H1 (cell line): ENCODE data around the gene TSPAN4. TPM values are rescaled to one million over a fixed set of nuclear protein-coding genes. Genes with fewer than 3 reads are reported as not detected.

ENCODE experiments used
- CTCF ChIA-PET: fragments of 300-600 bp; sonication (Branson Sonifier 250); formaldehyde crosslinking; loops from one replicate; lab custom pipeline; 2021; ENCODE audit not compliant: partially characterized antibody; lab: Charles Lee
- POLR2A ChIA-PET: fragments of 300-600 bp; sonication (Branson Sonifier 250); formaldehyde crosslinking; loops from one replicate; lab custom pipeline; 2021; ENCODE audit warnings: inconsistent platforms; ENCODE audit not compliant: partially characterized antibody; lab: Charles Lee
- DNase-seq, 2 experiments: peaks; one replicate each; pipeline versions ENCODE4 v3.0.0 to v3.0.0-alpha.2; 2010 to 2022; ENCODE audit warnings: low spot score in 2 of 2, low read depth in 1 of 2, mixed read lengths in 1 of 2
- FAIRE-seq: peaks from 2 replicates; lab custom pipeline; 2011; peaks lifted over from hg19 to GRCh38; lab: Jason Lieb, UNC
- H2AFZ ChIP-seq: 2 replicates; pipeline ENCODE4 v1.8.1; 2012; ENCODE audit warnings: low read length, inconsistent platforms
- H2AK5ac ChIP-seq: 2 replicates; pipeline ENCODE4 v1.6.1; 2013; ENCODE audit warnings: low read depth, low read length
- H2BK120ac ChIP-seq: replicated peaks from 2 replicates; pipeline ENCODE3; 2013; ENCODE audit warnings: low read depth, low read length, inconsistent platforms
- H2BK12ac ChIP-seq: 2 replicates; pipeline ENCODE4 v1.6.1; 2013; ENCODE audit warnings: low read depth, low read length
- H2BK15ac ChIP-seq: 2 replicates; pipeline ENCODE4 v1.6.1; 2013; ENCODE audit warnings: low read length
- H2BK20ac ChIP-seq: 2 replicates; pipeline ENCODE4 v1.6.1; 2013; ENCODE audit warnings: low read length
- H2BK5ac ChIP-seq: 2 replicates; pipeline ENCODE4 v1.6.1; 2013; ENCODE audit warnings: low read depth, low read length
- H3K14ac ChIP-seq: 2 replicates; pipeline ENCODE4 v1.6.1; 2013; ENCODE audit warnings: inconsistent platforms; ENCODE audit not compliant: insufficient read length
- H3K18ac ChIP-seq: 2 replicates; pipeline ENCODE4 v1.6.1; 2013; ENCODE audit warnings: low read length; ENCODE audit errors: extremely low read depth
- H3K23ac ChIP-seq: 2 replicates; pipeline ENCODE4 v1.6.1; 2013; ENCODE audit warnings: inconsistent platforms; ENCODE audit not compliant: insufficient read length
- H3K23me2 ChIP-seq: 2 replicates; pipeline ENCODE4 v1.6.1; 2013; ENCODE audit warnings: low read depth, low read length
- H3K27ac ChIP-seq: 2 replicates; pipeline ENCODE4 v1.6.1; 2011; ENCODE audit warnings: low read depth, low read length, inconsistent platforms
- H3K27me3 ChIP-seq, 4 experiments: replicated peaks in 1 of 4; 1 replicate in 1 of 4; 2 replicates in 3 of 4; pipeline versions ENCODE4 v1.6.1 to v1.8.1; 2011 to 2013; ENCODE audit warnings: low read length in 3 of 4, mild to moderate bottlenecking in 3 of 4, inconsistent platforms in 2 of 4, mixed read lengths in 2 of 4, moderate library complexity in 1 of 4; ENCODE audit not compliant: control insufficient read depth in 3 of 4, insufficient read depth in 3 of 4; ENCODE audit errors: extremely low read depth in 1 of 4
- H3K36me3 ChIP-seq, 4 experiments: 2 replicates each; pipeline versions ENCODE4 v1.6.1 to v1.8.1; 2011 to 2013; ENCODE audit warnings: mild to moderate bottlenecking in 4 of 4, low read length in 3 of 4, moderate library complexity in 2 of 4, control low read depth in 1 of 4, inconsistent platforms in 1 of 4; ENCODE audit not compliant: insufficient read depth in 4 of 4, control insufficient read depth in 2 of 4
- H3K4ac ChIP-seq: replicated peaks from 2 replicates; pipeline ENCODE3; 2013; ENCODE audit warnings: low read length, low read depth, mixed read lengths, inconsistent platforms; ENCODE audit not compliant: insufficient read length
- H3K4me1 ChIP-seq, 4 experiments: replicated peaks in 1 of 4; 1 replicate in 1 of 4; 2 replicates in 3 of 4; pipeline versions ENCODE4 v1.6.1 to v1.8.1; 2011 to 2013; ENCODE audit warnings: low read length in 3 of 4, inconsistent platforms in 2 of 4, mixed read lengths in 1 of 4; ENCODE audit not compliant: insufficient read depth in 4 of 4, control insufficient read depth in 3 of 4
- H3K4me2 ChIP-seq, 2 experiments: 2 replicates each; pipeline versions ENCODE4 v1.6.1 to v1.8.1; 2011 to 2013; ENCODE audit warnings: low read depth in 2 of 2, low read length in 2 of 2, control low read depth in 1 of 2, inconsistent platforms in 1 of 2, mild to moderate bottlenecking in 1 of 2; ENCODE audit not compliant: insufficient read depth in 1 of 2
- H3K4me3 ChIP-seq, 4 experiments: fragments of 200-600, 300-600 bp in 1 of 4; sonication (generic), shearing (Covaris generic), sonication (Bioruptor Twin) in 1 of 4; 2 replicates each; pipeline versions ENCODE4 v1.5.1 to v1.8.1; 2011 to 2016; ENCODE audit warnings: low read length in 4 of 4, low read depth in 3 of 4, control low read depth in 2 of 4, inconsistent platforms in 2 of 4, mild to moderate bottlenecking in 2 of 4, mixed read lengths in 1 of 4, moderate library complexity in 1 of 4; ENCODE audit not compliant: insufficient read depth in 2 of 4; ENCODE audit errors: extremely low read depth in 1 of 4
- H3K56ac ChIP-seq: replicated peaks from 2 replicates; pipeline ENCODE3; 2013; ENCODE audit warnings: low read depth, mild to moderate bottlenecking, mixed read lengths, low read length, inconsistent platforms; ENCODE audit not compliant: insufficient read length
- H3K79me1 ChIP-seq: 2 replicates; pipeline ENCODE4 v1.6.1; 2013; ENCODE audit warnings: low read depth, low read length, control low read depth
- H3K79me2 ChIP-seq, 2 experiments: 2 replicates each; pipeline versions ENCODE4 v1.6.1 to v1.8.1; 2012 to 2013; ENCODE audit warnings: low read length in 2 of 2, mild to moderate bottlenecking in 2 of 2, inconsistent platforms in 1 of 2; ENCODE audit not compliant: insufficient read depth in 2 of 2, control insufficient read depth in 1 of 2
- H3K9ac ChIP-seq, 4 experiments: replicated peaks in 1 of 4; 1 replicate in 1 of 4; 2 replicates in 3 of 4; pipeline versions ENCODE4 v1.6.1 to v1.8.1; 2011 to 2013; ENCODE audit warnings: low read depth in 3 of 4, low read length in 3 of 4, control low read depth in 2 of 4, mild to moderate bottlenecking in 2 of 4, moderate library complexity in 2 of 4, inconsistent platforms in 1 of 4; ENCODE audit errors: extremely low read depth in 1 of 4
- H3K9me3 ChIP-seq, 2 experiments: 2 replicates each; pipeline versions ENCODE4 v1.6.1 to v1.8.1; 2012 to 2013; ENCODE audit warnings: mild to moderate bottlenecking in 2 of 2, moderate library complexity in 2 of 2, control low read depth in 1 of 2, inconsistent platforms in 1 of 2, low read depth in 1 of 2, low read length in 1 of 2, mixed read lengths in 1 of 2; ENCODE audit not compliant: insufficient read depth in 2 of 2
- H4K20me1 ChIP-seq, 2 experiments: replicated peaks in 1 of 2; 2 replicates each; pipeline versions ENCODE3 to v1.8.1; 2011 to 2013; ENCODE audit warnings: inconsistent platforms in 2 of 2, low read length in 2 of 2, mild to moderate bottlenecking in 1 of 2; ENCODE audit not compliant: insufficient read depth in 2 of 2, control insufficient read depth in 1 of 2
- H4K5ac ChIP-seq: 2 replicates; pipeline ENCODE4 v1.6.1; 2013; ENCODE audit warnings: low read length, low read depth, mixed read lengths, inconsistent platforms; ENCODE audit not compliant: insufficient read length
- H4K8ac ChIP-seq: 2 replicates; pipeline ENCODE4 v1.8.0; 2013; ENCODE audit warnings: mild to moderate bottlenecking, moderate library complexity, low read length, inconsistent platforms; ENCODE audit not compliant: insufficient read depth; ENCODE audit errors: extremely low read depth
- H4K91ac ChIP-seq: replicated peaks from 2 replicates; pipeline ENCODE3; 2013; ENCODE audit warnings: low read length, mixed read lengths, inconsistent platforms; ENCODE audit not compliant: insufficient read length
- BRCA1 ChIP-seq: IDR thresholded peaks from 2 replicates; pipeline ENCODE4 v1.6.1; 2012; ENCODE audit warnings: low read depth, low read length, improper control_type of control experiment
- CEBPB ChIP-seq: IDR thresholded peaks from 2 replicates; pipeline ENCODE4 v1.6.1; 2012; ENCODE audit warnings: low read depth, low read length
- CREB1 ChIP-seq: IDR thresholded peaks from 2 replicates; pipeline ENCODE4 v1.6.1; 2012; ENCODE audit warnings: inconsistent platforms
- GABPA ChIP-seq: IDR thresholded peaks from 2 replicates; pipeline ENCODE4 v1.6.1; 2011; ENCODE audit warnings: mild to moderate bottlenecking, low read length, moderate library complexity, borderline replicate concordance; ENCODE audit not compliant: insufficient read depth
- HDAC2 ChIP-seq, 2 experiments: fragments of 300-600 bp in 1 of 2; sonication (generic) in 1 of 2; IDR thresholded peaks; 2 replicates each; pipeline ENCODE4 v1.6.1; 2011 to 2012; ENCODE audit warnings: low read depth in 2 of 2, low read length in 2 of 2, mild to moderate bottlenecking in 2 of 2, moderate library complexity in 2 of 2, borderline replicate concordance in 1 of 2, inconsistent platforms in 1 of 2
- NANOG ChIP-seq: IDR thresholded peaks from 2 replicates; pipeline ENCODE4 v1.6.1; 2011; ENCODE audit warnings: low read length, low read depth, mild to moderate bottlenecking, inconsistent platforms; ENCODE audit not compliant: insufficient read depth, poor library complexity, severe bottlenecking
- RAD21 ChIP-seq, 2 experiments: IDR thresholded peaks in 1 of 2; conservative IDR thresholded peaks in 1 of 2; 2 replicates each; pipeline ENCODE4 v1.6.1; 2011; ENCODE audit warnings: low read depth in 2 of 2, low read length in 2 of 2, improper control_type of control experiment in 1 of 2, inconsistent platforms in 1 of 2, mild to moderate bottlenecking in 1 of 2, moderate library complexity in 1 of 2
- SIN3A ChIP-seq, 2 experiments: IDR thresholded peaks in 1 of 2; conservative IDR thresholded peaks in 1 of 2; 2 replicates each; pipeline ENCODE4 v1.6.1; 2011 to 2012; ENCODE audit warnings: low read length in 2 of 2, improper control_type of control experiment in 1 of 2, low read depth in 1 of 2, mild to moderate bottlenecking in 1 of 2
- SP1 ChIP-seq: IDR thresholded peaks from 2 replicates; pipeline ENCODE4 v1.6.1; 2011; ENCODE audit warnings: low read depth, low read length
- TCF12 ChIP-seq: IDR thresholded peaks from 2 replicates; pipeline ENCODE4 v1.6.1; 2011; ENCODE audit warnings: low read depth, mild to moderate bottlenecking, low read length
- WGBS, 2 experiments: shearing (Covaris generic) in 1 of 2; methylation state at CpG; one replicate each; pipeline versions ENCODE4 v1.1.6 to v1.1.7; 2013 to 2015; ENCODE audit warnings: low lambda C conversion rate in 2 of 2, mixed read lengths in 2 of 2, inconsistent platforms in 1 of 2, low coverage in 1 of 2, missing lambda C conversion rate in 1 of 2; ENCODE audit not compliant: insufficient replicate concordance in 2 of 2, insufficient coverage in 1 of 2, insufficient read length in 1 of 2; ENCODE audit errors: extremely low coverage in 1 of 2, missing lambda C conversion rate in 1 of 2; 5-methylcytosine and 5-hydroxymethylcytosine counted together
- polyA plus RNA-seq, 7 experiments: library from polyadenylated mRNA; depleted of rRNA in 3 of 7; stranded (reverse) in 5 of 7; unstranded in 2 of 7; fragments of >200 nt in 5 of 7; fragments of 200-250 nt in 2 of 7; gene quantifications; 1 replicate in 5 of 7; 2 replicates in 1 of 7; 4 replicates in 1 of 7; pipeline versions ENCODE4 v1.2.1 to v1.2.3, GENCODE V29; 2011 to 2013; ENCODE audit warnings: missing spikeins in 2 of 7, mixed read lengths in 2 of 7
- total RNA-seq: library from RNA; stranded (reverse); fragmentation: NEBNext Ultra II Directional; extraction: Animal tissue kit (Norgen Biotek cat#: 25700); gene quantifications from 2 replicates; pipeline ENCODE4 v1.2.1, GENCODE V29; 2021
- TF ChIP-seq, protein P1 (sequence below): IDR thresholded peaks from 2 replicates; pipeline ENCODE4 v1.6.1; 2012; ENCODE audit warnings: inconsistent platforms

Gene TSPAN4
- total and polyA plus RNA-seq, 2 of the 8 experiments (the other 6 are each of a cell fraction or from before 2014, with no cell fraction given), result 74.1 to 145 TPM

- Histone ChIP-seq H2AFZ (no peak overlapping the region), H2BK20ac (no peak overlapping the region; the same call in 1 of the 2 replicates), H3K79me2 (peaks cover 0 to 17% of the 10 kb centered on the region in 2 experiments; a peak in 1 of 4 replicates), H3K9ac (no peak overlapping the region), H3K18ac (no peak overlapping the region), H3K27ac (no peak overlapping the region), H3K23me2 (peaks cover 32% of the 10 kb centered on the region; the same call in 1 of the 2 replicates), H2BK5ac (peak overlapping the region; percentile 73; the same call in 1 of the 2 replicates), H3K23ac (no peak overlapping the region), H3K4me3 (no peak overlapping the region), H3K4me2 (no peak overlapping the region), H2BK15ac (peak overlapping the region; percentile 100), H3K36me3 (no peaks in the 10 kb centered on the region), H2AK5ac (peak overlapping the region; percentile 40; the same call in 1 of the 2 replicates), H4K8ac (no peak overlapping the region), H2BK120ac (no peak overlapping the region), H3K9me3 (no peaks in the 10 kb centered on the region), H3K14ac (no peak overlapping the region), H3K4me1 (peaks cover 0 to 44% (median 29%) of the 10 kb centered on the region in 4 experiments; a peak in 6 of 7 replicates), H3K79me1 (no peaks in the 10 kb centered on the region), H4K91ac (no peak overlapping the region), H2BK12ac (peak overlapping the region; percentile 9; the same call in 1 of the 2 replicates), H3K56ac (no peak overlapping the region), H4K20me1 (peaks cover 10 to 20% of the 10 kb centered on the region in 2 experiments), H4K5ac (no peak overlapping the region), H3K27me3 (peaks cover 0 to 2% (median 0%) of the 10 kb centered on the region in 4 experiments; a peak in 4 of 7 replicates), H3K4ac (no peak overlapping the region)
- ChIA-PET CTCF (interaction anchor here (0.5 to 6.7 kb wide), 18 partner anchors 9 to 204 kb away, joined by 3 to 74 read pairs (median 4); partner anchors contain the start of gene PIDD1), POLR2A (interaction anchor here (0.6 to 40.4 kb wide), 6 partner anchors 11 to 173 kb away, joined by 3 to 1917 read pairs (median 3); partner anchors contain the start of genes CD151, CEND1, CHID1 and CRACR2B)
- 93% methylated on average over 11 of the region's 11 CpGs; no CpG with 5 or more reads in 1 of the 2 experiments for WGBS, 2 experiments
- FAIRE-seq (no peak), DNase-seq (no peak)
- TF ChIP-seq RAD21 (IDR thresholded peaks at IDR 0.05 in 1 of 2, conservative IDR thresholded peaks at IDR 0.05 in 1 of 2; ENCODE audit: low read depth in 2 of 2, low read length in 2 of 2), result no peak
- TF ChIP-seq BRCA1, result no peak
- no peak for TF ChIP-seq SIN3A (conservative IDR thresholded peaks at IDR 0.05 in 1 of 2, IDR thresholded peaks at IDR 0.05 in 1 of 2; ENCODE audit: low read depth in 1 of 2, low read length in 2 of 2)
- TF ChIP-seq NANOG, result no peak
- no peak for TF ChIP-seq TCF12
- TF ChIP-seq, protein P1, sequence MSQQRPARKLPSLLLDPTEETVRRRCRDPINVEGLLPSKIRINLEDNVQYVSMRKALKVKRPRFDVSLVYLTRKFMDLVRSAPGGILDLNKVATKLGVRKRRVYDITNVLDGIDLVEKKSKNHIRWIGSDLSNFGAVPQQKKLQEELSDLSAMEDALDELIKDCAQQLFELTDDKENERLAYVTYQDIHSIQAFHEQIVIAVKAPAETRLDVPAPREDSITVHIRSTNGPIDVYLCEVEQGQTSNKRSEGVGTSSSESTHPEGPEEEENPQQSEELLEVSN, result no peak
- TF ChIP-seq CREB1, result no peak
- TF ChIP-seq CEBPB, result no peak
- no peak for TF ChIP-seq HDAC2 (IDR thresholded peaks at IDR 0.05; ENCODE audit: borderline replicate concordance in 1 of 2, low read depth in 2 of 2, low read length in 2 of 2)
- no peak for TF ChIP-seq SP1
- TF ChIP-seq GABPA, result no peak
Measured at GRCh38 chr11:846496-847098, 3.9 kb downstream of the TSPAN4 start.
